Liver (tissue), 3 donors: Measurements from ENCODE around the gene UBXN7.

Source experiments
- FOXA2 ChIP-seq: IDR thresholded peaks from 2 replicates; pipeline ENCODE4 v1.6.1; 2016; ENCODE audit warnings: antibody characterized with exemption
- GABPA ChIP-seq, 2 donors: IDR thresholded peaks in 1 of 2; conservative IDR thresholded peaks in 1 of 2; 2 replicates each; pipeline ENCODE4 v1.6.1; 2016; ENCODE audit warnings: antibody characterized with exemption in 2 of 2, mild to moderate bottlenecking in 1 of 2, moderate library complexity in 1 of 2
- JUND ChIP-seq, 2 donors: IDR thresholded peaks; 2 replicates each; pipeline ENCODE4 v1.6.1; 2016; ENCODE audit warnings: antibody characterized with exemption in 2 of 2
- MAX ChIP-seq: IDR thresholded peaks from 2 replicates; pipeline ENCODE4 v1.6.1; 2016; ENCODE audit warnings: antibody characterized with exemption
- RAD21 ChIP-seq, 2 donors: IDR thresholded peaks; 2 replicates each; pipeline ENCODE4 v1.6.1; 2016; ENCODE audit warnings: antibody characterized with exemption in 2 of 2, mild to moderate bottlenecking in 2 of 2
- YY1 ChIP-seq: IDR thresholded peaks from 2 replicates; pipeline ENCODE4 v1.6.1; 2016; ENCODE audit warnings: antibody characterized with exemption, mild to moderate bottlenecking
- TF ChIP-seq, protein P1 (sequence below): fragments of 150-350 bp; IDR thresholded peaks from 2 replicates; pipeline ENCODE4 v1.5.1; 2017; ENCODE audit warnings: improper control_type of control experiment, low read depth, low read length; ENCODE audit not compliant: missing input control
- donor health status: healthy.
- donor health status: healthy.

DNA sequence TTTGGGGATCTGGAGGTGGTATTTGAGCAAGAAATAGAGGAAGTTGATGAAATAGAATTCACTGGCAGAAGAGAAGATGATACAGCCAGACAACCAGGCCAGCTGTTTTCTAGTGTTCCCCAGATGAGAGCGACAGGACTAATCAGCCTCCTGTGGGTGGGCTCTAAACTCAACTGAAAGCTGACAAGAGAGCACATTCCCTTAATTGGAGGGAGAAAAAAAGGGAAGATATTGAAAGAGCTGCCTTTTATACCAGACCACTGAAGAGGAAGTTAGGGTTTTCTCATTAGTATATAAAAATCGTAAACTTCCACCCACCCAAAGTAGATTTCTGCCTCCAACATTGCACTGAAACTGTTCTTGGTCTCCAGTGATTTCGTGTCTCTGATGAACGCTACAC, 87.6 kb downstream of the UBXN7 start:
- TF ChIP-seq, protein P1, sequence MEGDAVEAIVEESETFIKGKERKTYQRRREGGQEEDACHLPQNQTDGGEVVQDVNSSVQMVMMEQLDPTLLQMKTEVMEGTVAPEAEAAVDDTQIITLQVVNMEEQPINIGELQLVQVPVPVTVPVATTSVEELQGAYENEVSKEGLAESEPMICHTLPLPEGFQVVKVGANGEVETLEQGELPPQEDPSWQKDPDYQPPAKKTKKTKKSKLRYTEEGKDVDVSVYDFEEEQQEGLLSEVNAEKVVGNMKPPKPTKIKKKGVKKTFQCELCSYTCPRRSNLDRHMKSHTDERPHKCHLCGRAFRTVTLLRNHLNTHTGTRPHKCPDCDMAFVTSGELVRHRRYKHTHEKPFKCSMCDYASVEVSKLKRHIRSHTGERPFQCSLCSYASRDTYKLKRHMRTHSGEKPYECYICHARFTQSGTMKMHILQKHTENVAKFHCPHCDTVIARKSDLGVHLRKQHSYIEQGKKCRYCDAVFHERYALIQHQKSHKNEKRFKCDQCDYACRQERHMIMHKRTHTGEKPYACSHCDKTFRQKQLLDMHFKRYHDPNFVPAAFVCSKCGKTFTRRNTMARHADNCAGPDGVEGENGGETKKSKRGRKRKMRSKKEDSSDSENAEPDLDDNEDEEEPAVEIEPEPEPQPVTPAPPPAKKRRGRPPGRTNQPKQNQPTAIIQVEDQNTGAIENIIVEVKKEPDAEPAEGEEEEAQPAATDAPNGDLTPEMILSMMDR: no peak
- TF ChIP-seq RAD21 (IDR thresholded peaks at IDR 0.05) (no peak), YY1 (no peak), MAX (no peak), FOXA2 (no peak), GABPA (IDR thresholded peaks at IDR 0.05 in 1 of 2, conservative IDR thresholded peaks at IDR 0.05 in 1 of 2) (no peak), JUND (IDR thresholded peaks at IDR 0.05) (no peak)
